VCaP (cell line): ENCODE results near the gene COQ7.

ENCODE experiments used
- H3K27ac ChIP-seq: fragments of 450-650 bp; 2 replicates; pipeline ENCODE4 v1.5.1; 2017
- CTCF ChIP-seq: fragments of 450-650 bp; conservative IDR thresholded peaks from 2 replicates; pipeline ENCODE4 v1.5.1; 2017; ENCODE audit warnings: mild to moderate bottlenecking, moderate library complexity

Gene COQ7

GRCh38 chr16:19093631-19094541, 26.5 kb downstream of the COQ7 start:
- TF ChIP-seq CTCF, result no peak
- H3K27ac ChIP-seq, result no peak overlapping the region

GRCh38 chr16:19094542-19095365, 27.3 kb downstream of the COQ7 start:
- H3K27ac ChIP-seq, result no peak overlapping the region
- TF ChIP-seq CTCF, result no peak

GRCh38 chr16:19095654-19096053, 28.2 kb downstream of the COQ7 start:
- H3K27ac ChIP-seq, result no peak overlapping the region
- TF ChIP-seq CTCF, result no peak

- no peak overlapping the region for H3K27ac ChIP-seq
- TF ChIP-seq CTCF, result no peak
Observed at GRCh38 chr16:19098173-19098572, 30.8 kb downstream of the COQ7 start.

GRCh38 chr16:19102187-19102872, 34.9 kb downstream of the COQ7 start:
- no peak for TF ChIP-seq CTCF
- H3K27ac ChIP-seq, result no peak overlapping the region

GRCh38 chr16:19104607-19105006, 37.2 kb downstream of the COQ7 start:
- TF ChIP-seq CTCF, result no peak
- H3K27ac ChIP-seq, result no peak overlapping the region

GRCh38 chr16:19105131-19105530, 37.7 kb downstream of the COQ7 start:
- TF ChIP-seq CTCF, result no peak
- H3K27ac ChIP-seq, result no peak overlapping the region
